Skeletal muscle satellite cell (primary cell): ENCODE measurements around the gene NXPH2.

ENCODE experiments used
- H3K27me3 ChIP-seq: 2 replicates; pipeline ENCODE4 v1.7.0; 2013; ENCODE audit warnings: low read length; ENCODE audit not compliant: control insufficient read depth, insufficient read depth
- H3K36me3 ChIP-seq: 2 replicates; pipeline ENCODE4 v1.7.0; 2013; ENCODE audit warnings: mild to moderate bottlenecking, control low read depth, low read length; ENCODE audit not compliant: insufficient read depth
- H3K4me1 ChIP-seq: 2 replicates; pipeline ENCODE4 v1.7.0; 2013; ENCODE audit warnings: low read length; ENCODE audit not compliant: control insufficient read depth, insufficient read depth
- H3K4me2 ChIP-seq: 2 replicates; pipeline ENCODE4 v1.7.0; 2013; ENCODE audit warnings: mild to moderate bottlenecking, low read length
- H3K4me3 ChIP-seq: 2 replicates; pipeline ENCODE4 v1.7.0; 2013; ENCODE audit warnings: low read length
- H3K9ac ChIP-seq: 2 replicates; pipeline ENCODE4 v1.7.0; 2013; ENCODE audit warnings: mild to moderate bottlenecking, low read depth, low read length, moderate library complexity
- H3K9me3 ChIP-seq: replicated peaks from 2 replicates; pipeline ENCODE4 v1.7.0; 2013; ENCODE audit warnings: mild to moderate bottlenecking, control low read depth, low read length

NXPH2 gene

DNA sequence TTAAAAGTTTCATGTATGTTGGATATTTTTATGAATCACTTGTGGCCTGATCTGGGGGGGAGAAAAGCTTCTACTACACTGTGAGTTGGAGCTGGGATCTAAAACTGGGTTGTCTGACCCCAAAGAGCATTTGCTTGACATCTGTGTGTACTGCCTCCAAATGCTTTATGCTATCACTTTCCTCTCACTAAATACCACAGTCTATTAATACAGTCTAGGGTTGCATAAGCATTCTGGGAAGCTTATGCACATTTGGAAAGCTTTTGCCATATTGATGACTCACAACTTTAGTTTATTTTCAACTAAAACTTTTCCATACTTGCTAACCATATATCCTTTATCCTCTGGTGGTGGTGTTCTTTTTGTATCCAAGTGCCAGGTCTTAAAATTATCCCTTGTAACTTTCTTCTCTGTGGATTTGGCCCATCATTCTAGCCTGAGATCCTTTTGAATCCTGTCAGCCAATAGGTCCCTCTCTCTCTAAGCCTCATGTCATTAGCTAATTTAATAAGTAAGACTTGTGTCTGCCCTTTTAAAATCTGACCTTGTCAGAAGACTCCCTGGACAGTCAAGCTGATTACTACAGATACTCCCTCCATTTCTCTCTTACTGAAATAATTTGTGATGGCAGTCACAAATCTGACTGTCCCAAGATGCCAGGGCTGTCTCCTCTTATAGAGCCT is 72.7 kb downstream of the NXPH2 start:
- Histone ChIP-seq H3K4me1 (peaks cover 32% of the 10 kb centered on the region), H3K4me2 (no peak overlapping the region), H3K36me3 (no peaks in the 10 kb centered on the region), H3K9ac (no peak overlapping the region), H3K27me3 (no peaks in the 10 kb centered on the region), H3K4me3 (no peak overlapping the region), H3K9me3 (no peaks in the 10 kb centered on the region)

DNA sequence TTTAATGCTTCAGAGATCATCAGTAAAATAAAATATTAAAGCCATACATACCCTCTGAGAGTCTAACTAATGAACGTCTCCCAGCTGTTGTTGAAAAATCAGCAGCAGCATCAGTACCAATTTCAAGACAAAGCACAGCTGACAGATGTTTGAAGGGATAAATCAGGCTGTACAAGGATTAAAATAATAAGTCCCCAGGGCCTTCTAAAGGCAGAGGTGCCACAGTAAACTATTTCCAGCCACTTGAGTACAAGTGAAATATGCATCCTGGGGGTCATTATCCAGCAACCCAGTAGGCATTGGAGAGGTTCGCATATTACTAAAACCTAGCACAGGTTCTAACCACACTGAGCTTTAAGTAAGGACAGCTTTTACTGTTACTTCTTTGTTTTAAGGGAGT is 76.9 kb downstream of the NXPH2 start:
- Histone ChIP-seq H3K9ac (no peak overlapping the region), H3K4me3 (no peak overlapping the region), H3K4me2 (no peak overlapping the region), H3K27me3 (no peaks in the 10 kb centered on the region), H3K9me3 (no peaks in the 10 kb centered on the region), H3K4me1 (peaks cover 13% of the 10 kb centered on the region), H3K36me3 (no peaks in the 10 kb centered on the region)

DNA sequence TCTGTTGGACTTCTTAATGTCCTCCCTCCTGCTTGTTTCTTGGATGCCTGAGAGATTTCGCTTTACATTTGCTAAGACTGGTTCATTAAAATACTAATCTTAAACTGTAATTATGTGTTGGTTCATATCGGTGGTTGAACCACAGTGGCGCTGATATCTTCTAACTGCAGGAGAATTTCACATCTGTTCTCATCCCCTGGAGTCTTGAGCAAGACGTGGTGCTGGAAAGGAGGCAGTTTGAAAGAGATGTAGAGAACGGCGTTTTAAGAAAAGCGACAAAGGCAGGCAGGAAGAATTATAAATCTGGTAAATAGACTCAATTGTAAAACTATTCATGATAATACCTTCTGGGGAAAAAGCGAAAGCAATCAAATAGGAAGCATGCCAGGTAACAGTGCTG is 79.5 kb downstream of the NXPH2 start:
- H3K4me1 ChIP-seq = no peaks in the 10 kb centered on the region
- no peaks in the 10 kb centered on the region for H3K27me3 ChIP-seq
- H3K9ac ChIP-seq = no peak overlapping the region
- H3K9me3 ChIP-seq = no peaks in the 10 kb centered on the region
- H3K4me3 ChIP-seq = no peak overlapping the region
- H3K36me3 ChIP-seq = no peaks in the 10 kb centered on the region
- no peak overlapping the region for H3K4me2 ChIP-seq

DNA sequence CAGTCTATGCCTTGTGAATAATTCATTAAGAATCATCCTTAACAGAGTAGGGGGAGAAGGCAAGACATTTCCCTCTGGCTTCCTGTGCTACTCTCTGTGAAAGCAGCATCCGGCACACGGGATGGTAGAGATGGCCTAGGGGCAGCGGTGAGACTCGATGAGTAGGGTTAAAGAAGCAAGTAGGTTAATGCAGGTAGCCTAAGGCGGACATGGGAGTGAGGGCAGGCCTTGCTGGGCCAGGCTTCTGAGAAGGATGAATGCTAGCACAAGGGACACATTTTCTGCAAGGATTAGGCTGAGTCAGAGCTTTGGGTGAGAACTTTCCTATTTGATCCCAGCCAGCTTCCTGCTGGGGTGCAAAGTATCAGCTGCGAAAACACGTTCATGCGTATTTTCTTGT is 80.8 kb downstream of the NXPH2 start:
- no peak overlapping the region for H3K9ac ChIP-seq
- H3K36me3 ChIP-seq = no peaks in the 10 kb centered on the region
- no peak overlapping the region for H3K4me2 ChIP-seq
- H3K9me3 ChIP-seq = no peaks in the 10 kb centered on the region
- no peak overlapping the region for H3K4me3 ChIP-seq
- H3K27me3 ChIP-seq = no peaks in the 10 kb centered on the region
- no peaks in the 10 kb centered on the region for H3K4me1 ChIP-seq

DNA sequence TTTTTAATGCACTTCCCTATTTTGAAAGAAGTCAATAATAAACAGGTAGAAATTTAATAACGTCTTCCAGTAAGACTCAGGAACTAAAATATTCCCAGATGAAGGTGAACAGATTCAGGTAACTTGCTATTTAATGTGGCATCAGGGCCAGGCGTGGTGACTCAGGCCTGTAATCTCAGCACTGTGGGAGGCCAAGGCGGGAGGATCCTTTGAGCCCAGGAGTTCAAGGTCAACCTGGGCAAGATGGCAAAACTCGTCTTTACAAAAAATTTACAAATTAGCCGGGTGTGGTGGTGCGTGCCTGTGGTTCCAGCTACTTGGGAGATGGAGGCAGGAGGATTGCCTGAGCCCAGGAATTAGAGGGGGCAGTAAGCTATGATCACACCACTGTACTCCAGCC is 81.8 kb downstream of the NXPH2 start:
- Histone ChIP-seq H3K4me2 (no peak overlapping the region), H3K27me3 (no peaks in the 10 kb centered on the region), H3K9ac (no peak overlapping the region), H3K4me1 (no peaks in the 10 kb centered on the region), H3K9me3 (no peaks in the 10 kb centered on the region), H3K36me3 (no peaks in the 10 kb centered on the region), H3K4me3 (no peak overlapping the region)

DNA sequence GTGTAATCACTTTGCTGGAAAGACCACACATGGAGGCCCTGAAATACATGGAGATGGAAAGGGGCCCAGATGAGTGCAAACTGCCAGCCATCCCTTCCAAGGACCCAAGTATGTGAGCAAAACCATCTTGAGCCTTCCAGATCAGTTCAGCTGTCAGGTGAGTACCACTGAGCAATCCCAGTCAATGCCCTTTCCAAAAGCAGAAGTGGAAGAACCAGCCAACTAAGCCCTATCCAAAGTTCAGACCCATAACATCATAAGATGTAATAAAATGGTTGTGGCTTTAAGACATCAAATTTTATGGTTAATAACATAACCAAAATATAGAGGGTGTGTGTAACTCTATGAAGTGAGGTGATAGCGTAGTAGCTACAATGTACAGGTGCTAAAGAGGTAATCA is 88.5 kb downstream of the NXPH2 start:
- Histone ChIP-seq H3K9ac (no peak overlapping the region), H3K4me1 (no peaks in the 10 kb centered on the region), H3K9me3 (no peaks in the 10 kb centered on the region), H3K36me3 (no peaks in the 10 kb centered on the region), H3K27me3 (no peaks in the 10 kb centered on the region), H3K4me2 (no peak overlapping the region), H3K4me3 (no peak overlapping the region)

DNA sequence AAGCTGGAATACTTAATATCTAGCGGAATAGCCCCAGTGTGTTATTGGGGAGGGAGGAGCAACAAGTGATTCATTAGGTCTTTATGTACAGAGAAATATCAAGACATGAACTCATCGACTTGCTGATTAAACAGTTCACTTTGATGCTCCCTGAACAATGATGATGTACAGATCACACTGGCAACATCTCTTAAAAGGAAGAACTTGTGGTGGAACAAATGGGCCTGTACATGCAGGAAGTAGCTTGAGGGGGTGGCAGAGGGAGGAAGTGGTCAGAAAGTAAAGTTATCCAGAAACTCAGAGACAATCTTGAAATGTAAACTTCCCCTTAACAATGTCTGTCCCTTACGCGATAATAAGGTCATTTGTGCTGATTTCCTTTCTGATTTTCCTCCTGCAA is 90.5 kb downstream of the NXPH2 start:
- no peak overlapping the region for H3K4me2 ChIP-seq
- no peaks in the 10 kb centered on the region for H3K27me3 ChIP-seq
- H3K9me3 ChIP-seq = no peaks in the 10 kb centered on the region
- H3K4me1 ChIP-seq = no peaks in the 10 kb centered on the region
- no peak overlapping the region for H3K4me3 ChIP-seq
- H3K9ac ChIP-seq = no peak overlapping the region
- no peaks in the 10 kb centered on the region for H3K36me3 ChIP-seq

DNA sequence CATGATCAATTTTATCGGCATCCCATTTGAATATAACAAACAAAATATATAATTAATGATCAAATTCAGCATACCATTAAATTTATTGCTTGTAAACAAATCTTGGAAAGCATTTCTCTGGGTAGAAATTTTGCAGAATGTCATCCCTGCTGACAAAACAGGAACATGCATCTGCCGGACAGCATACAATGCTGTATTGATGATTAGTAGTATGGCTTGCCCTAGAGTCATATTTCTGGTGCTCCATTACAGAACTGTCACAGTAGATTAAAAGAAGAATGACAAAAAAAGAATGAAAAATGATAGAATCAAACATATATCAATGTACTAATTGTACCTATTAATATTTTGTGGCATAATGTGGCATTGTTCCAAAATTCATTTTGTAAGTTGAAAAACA is 98.0 kb downstream of the NXPH2 start:
- no peak overlapping the region for H3K9ac ChIP-seq
- no peaks in the 10 kb centered on the region for H3K36me3 ChIP-seq
- no peaks in the 10 kb centered on the region for H3K4me1 ChIP-seq
- no peak overlapping the region for H3K4me3 ChIP-seq
- H3K27me3 ChIP-seq = no peaks in the 10 kb centered on the region
- H3K9me3 ChIP-seq = no peaks in the 10 kb centered on the region
- no peak overlapping the region for H3K4me2 ChIP-seq

DNA sequence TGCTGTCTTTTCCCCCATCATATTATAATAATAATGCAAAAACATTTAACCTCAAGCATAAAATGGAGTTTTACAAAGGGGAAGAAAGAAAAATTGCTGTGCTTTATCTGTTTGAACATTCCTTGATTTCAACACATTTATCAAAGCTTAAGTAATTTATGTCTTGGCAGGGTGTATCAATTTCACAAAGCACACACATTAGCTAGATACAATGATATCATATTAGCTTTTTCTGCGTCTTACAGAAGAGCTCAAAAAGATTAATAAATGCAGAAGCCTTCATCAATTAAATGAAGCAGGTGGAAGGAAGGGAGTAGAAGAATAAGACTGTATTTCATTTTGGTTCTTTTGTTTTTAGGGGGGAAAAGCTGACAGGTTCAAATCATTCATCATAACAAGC is 103.0 kb downstream of the NXPH2 start:
- Histone ChIP-seq H3K4me1 (no peaks in the 10 kb centered on the region), H3K36me3 (no peaks in the 10 kb centered on the region), H3K27me3 (no peaks in the 10 kb centered on the region), H3K9ac (no peak overlapping the region), H3K9me3 (no peaks in the 10 kb centered on the region), H3K4me3 (no peak overlapping the region), H3K4me2 (no peak overlapping the region)

DNA sequence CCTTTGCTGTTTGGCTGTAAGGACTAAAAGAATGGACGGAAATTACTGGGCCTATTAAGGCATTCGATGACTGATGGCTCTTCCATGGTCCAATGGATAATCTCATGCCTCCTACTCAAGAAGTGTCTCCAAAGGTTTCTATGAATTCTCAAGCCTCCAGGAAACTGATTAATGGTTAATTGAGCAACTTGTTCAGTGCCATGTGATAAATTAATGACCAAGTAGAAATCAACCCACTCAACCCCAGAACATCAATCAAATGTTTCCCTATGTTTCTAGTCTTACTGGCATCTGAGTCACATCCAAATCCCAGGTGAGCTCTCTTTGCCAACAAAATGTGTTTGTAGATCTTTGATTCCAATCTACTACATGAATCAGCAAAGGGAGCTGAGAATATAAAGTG is 103.6 kb downstream of the NXPH2 start:
- H3K36me3 ChIP-seq = no peaks in the 10 kb centered on the region
- H3K27me3 ChIP-seq = no peaks in the 10 kb centered on the region
- H3K9me3 ChIP-seq = no peaks in the 10 kb centered on the region
- no peak overlapping the region for H3K4me3 ChIP-seq
- H3K9ac ChIP-seq = no peak overlapping the region
- H3K4me2 ChIP-seq = no peak overlapping the region
- H3K4me1 ChIP-seq = no peaks in the 10 kb centered on the region

DNA sequence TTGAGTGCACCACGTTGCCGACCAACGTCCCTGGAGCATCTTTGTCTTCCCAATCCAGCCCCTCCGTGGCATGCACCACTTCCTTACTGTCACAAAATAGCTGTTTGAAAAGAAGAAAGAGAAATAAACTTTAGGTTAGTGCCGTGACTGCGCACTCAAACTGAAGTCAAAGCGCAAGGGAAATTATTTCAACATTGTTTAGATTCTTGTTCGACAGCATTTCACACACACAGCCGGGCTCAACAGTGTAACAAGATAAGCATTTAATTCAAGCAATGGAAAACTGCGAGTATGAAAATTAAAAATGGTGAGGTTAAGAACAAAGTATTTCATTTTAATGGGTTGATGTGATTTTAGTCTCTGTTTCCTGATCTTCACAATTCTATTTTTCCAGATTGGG is 108.6 kb downstream of the NXPH2 start:
- no peaks in the 10 kb centered on the region for H3K9me3 ChIP-seq
- no peak overlapping the region for H3K9ac ChIP-seq
- no peaks in the 10 kb centered on the region for H3K4me1 ChIP-seq
- H3K36me3 ChIP-seq = no peaks in the 10 kb centered on the region
- no peak overlapping the region for H3K4me3 ChIP-seq
- no peak overlapping the region for H3K4me2 ChIP-seq
- H3K27me3 ChIP-seq = no peaks in the 10 kb centered on the region

DNA sequence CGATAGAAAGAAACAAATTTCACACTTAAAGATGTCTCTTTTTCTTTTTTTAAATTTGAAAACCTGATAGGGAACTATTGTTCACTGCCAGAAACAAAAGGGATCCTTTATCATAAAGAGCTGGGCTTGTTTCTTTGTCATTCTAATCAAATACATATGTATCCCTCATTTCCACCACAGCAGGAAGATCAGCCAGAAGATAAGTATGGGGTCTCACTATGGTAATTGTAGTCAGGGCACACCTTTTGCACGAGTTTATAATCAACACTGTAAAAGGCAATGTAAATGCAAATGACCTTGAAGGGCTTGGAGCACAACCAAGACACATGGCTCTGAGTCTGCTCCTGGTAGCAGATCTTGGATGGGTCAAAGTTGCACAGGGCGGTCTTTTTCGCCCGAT is 109.5 kb downstream of the NXPH2 start:
- Histone ChIP-seq H3K9me3 (no peaks in the 10 kb centered on the region), H3K4me3 (no peak overlapping the region), H3K4me1 (no peaks in the 10 kb centered on the region), H3K36me3 (no peaks in the 10 kb centered on the region), H3K9ac (no peak overlapping the region), H3K4me2 (no peak overlapping the region), H3K27me3 (no peaks in the 10 kb centered on the region)
